Measurements from ENCODE around the gene GRK4.
"Not testable (repeated sequence)": the region's sequence is repeated elsewhere in the genome, so short reads cannot be mapped to it uniquely, and the experiment has no call there.

Gene GRK4

GRCh38 chr4:2942532-2943363 is 20.6 kb upstream of the GRK4 start:
- DNase-seq, result peak in 1 of 2 donors; percentile 33

GRCh38 chr4:2943364-2944090 is 19.8 kb upstream of the GRK4 start:
- DNase-seq, result no peak

- DNase-seq, result no peak
These were observed 19.3 kb upstream of the GRK4 start for GRCh38 chr4:2944091-2944482.

- DNase-seq, result peak; percentile 43 to 56
These were observed 18.5 kb upstream of the GRK4 start for GRCh38 chr4:2944586-2945526.

GRCh38 chr4:2945619-2946604 is 17.5 kb upstream of the GRK4 start:
- not testable (repeated sequence) for DNase-seq

- no peak for DNase-seq
These were observed 16.4 kb upstream of the GRK4 start for GRCh38 chr4:2946812-2947600.

GRCh38 chr4:2947926-2948325 is 15.4 kb upstream of the GRK4 start:
- no peak for DNase-seq

- peak in 1 of 2 donors; percentile 43 for DNase-seq
These were observed 14.2 kb upstream of the GRK4 start for GRCh38 chr4:2948895-2949781.

- DNase-seq, result no peak
These were observed 13.6 kb upstream of the GRK4 start for GRCh38 chr4:2949782-2950125.

- DNase-seq, result no peak
These were observed 13.0 kb upstream of the GRK4 start for GRCh38 chr4:2950221-2950989.

- DNase-seq, result no peak
These were observed 9.9 kb upstream of the GRK4 start for GRCh38 chr4:2953496-2953895.

- peak; percentile 66 to 88 for DNase-seq
These were observed 8.8 kb upstream of the GRK4 start for GRCh38 chr4:2954358-2955185.

GRCh38 chr4:2955186-2956044 is 8.0 kb upstream of the GRK4 start:
- DNase-seq, result not testable (repeated sequence)

GRCh38 chr4:2958446-2958845 is 4.9 kb upstream of the GRK4 start:
- DNase-seq, result no peak

GRCh38 chr4:2960450-2960849 is 2.9 kb upstream of the GRK4 start:
- not testable (repeated sequence) for DNase-seq

GRCh38 chr4:2961421-2961810 is 2.0 kb upstream of the GRK4 start:
- DNase-seq, result peak; percentile 39 to 64

- DNase-seq, result peak in 1 of 2 donors; percentile 20
These were observed 1.4 kb upstream of the GRK4 start for GRCh38 chr4:2961811-2962441.
